Karpas-422 (cell line): Measurements from ENCODE around the gene ZNF532. TPM values are rescaled to one million over a fixed set of nuclear protein-coding genes. Genes with fewer than 3 reads are reported as not detected.
A peak's percentile ranks its signal among the peaks of the same experiment; 100 is the strongest.
"Not testable (repeated sequence)": the region's sequence is repeated elsewhere in the genome, so short reads cannot be mapped to it uniquely, and the experiment has no call there.

Experiments
- DNase-seq: peaks from one replicate; pipeline ENCODE4 v3.0.0-alpha.2; 2015
- H2AFZ ChIP-seq: fragments of 200-600 bp; sonication (generic); 2 replicates; pipeline ENCODE4 v1.6.1; 2014; ENCODE audit warnings: antibody characterized with exemption, low read length, mixed read lengths
- H3K27ac ChIP-seq: fragments of 200-600 bp; sonication (generic); 2 replicates; pipeline ENCODE4 v1.5.1; 2014; ENCODE audit warnings: mild to moderate bottlenecking, low read length, moderate library complexity
- H3K27me3 ChIP-seq: fragments of 200-600 bp; sonication (generic); 2 replicates; pipeline ENCODE4 v1.6.1; 2014; ENCODE audit warnings: low read length, mixed read lengths
- H3K36me3 ChIP-seq: fragments of 200-600 bp; sonication (generic); 2 replicates; pipeline ENCODE4 v1.6.1; 2014; ENCODE audit warnings: low read length, mixed read lengths; ENCODE audit not compliant: insufficient read depth
- H3K4me1 ChIP-seq: fragments of 200-600 bp; sonication (generic); 2 replicates; pipeline ENCODE4 v1.6.1; 2014; ENCODE audit warnings: mild to moderate bottlenecking, low read length, mixed read lengths
- H3K4me2 ChIP-seq: fragments of 200-600 bp; sonication (generic); 2 replicates; pipeline ENCODE4 v1.6.1; 2014; ENCODE audit warnings: low read length, low read depth, mild to moderate bottlenecking; ENCODE audit not compliant: poor library complexity, severe bottlenecking
- H3K4me3 ChIP-seq: fragments of 200-600 bp; sonication (generic); 2 replicates; pipeline ENCODE4 v1.5.1; 2014; ENCODE audit warnings: mild to moderate bottlenecking, antibody characterized with exemption, low read length, mixed read lengths
- H3K79me2 ChIP-seq: fragments of 200-600 bp; sonication (generic); 2 replicates; pipeline ENCODE4 v1.6.1; 2014; ENCODE audit warnings: mild to moderate bottlenecking, low read length, mixed read lengths
- H3K9ac ChIP-seq: fragments of 200-600 bp; sonication (generic); 2 replicates; pipeline ENCODE4 v1.6.0; 2014; ENCODE audit warnings: low read length
- H3K9me2 ChIP-seq: fragments of 200-600 bp; sonication (generic), shearing (Covaris generic); replicated peaks from 2 replicates; pipeline ENCODE4 v1.6.0; 2014; ENCODE audit warnings: mild to moderate bottlenecking, low read length, moderate library complexity; ENCODE audit not compliant: insufficient read depth
- H3K9me3 ChIP-seq: fragments of 300-700, 200-600 bp; sonication (generic); 2 replicates; pipeline ENCODE4 v1.6.1; 2014; ENCODE audit warnings: low read length, mixed read lengths
- H4K20me1 ChIP-seq: fragments of 200-600 bp; sonication (generic); 2 replicates; pipeline ENCODE4 v1.6.1; 2014; ENCODE audit warnings: mild to moderate bottlenecking, antibody characterized with exemption, low read length, low read depth; ENCODE audit not compliant: insufficient read depth
- total RNA-seq: library from RNA; depleted of rRNA; stranded (reverse); fragments of >200 nt; shearing (Covaris generic); gene quantifications from 2 replicates; pipeline ENCODE4 v1.2.3, GENCODE V29; 2014; ENCODE audit warnings: low replicate concordance

The ZNF532 gene
- total RNA-seq, 1 experiment from 2014 or later: 34.9 TPM

GRCh38 chr18:58915995-58916394 is 51.3 kb downstream of the ZNF532 start:
- peaks cover 9% of the 10 kb centered on the region; the same call in 1 of the 2 replicates for H3K4me1 ChIP-seq
- no peaks in the 10 kb centered on the region for H3K9me3 ChIP-seq
- H3K4me2 ChIP-seq: no peak overlapping the region
- no peak overlapping the region for H3K4me3 ChIP-seq
- H3K36me3 ChIP-seq: no peaks in the 10 kb centered on the region; the same call in 1 of the 2 replicates
- no peaks in the 10 kb centered on the region for H3K27me3 ChIP-seq
- H2AFZ ChIP-seq: no peak overlapping the region
- no peak for DNase-seq
- peaks cover 39% of the 10 kb centered on the region for H3K79me2 ChIP-seq
- H3K9me2 ChIP-seq: no peaks in the 10 kb centered on the region
- no peaks in the 10 kb centered on the region for H4K20me1 ChIP-seq
- no peak overlapping the region for H3K27ac ChIP-seq
- H3K9ac ChIP-seq: no peak overlapping the region

- not testable (repeated sequence) for H4K20me1 ChIP-seq, H2AFZ ChIP-seq, H3K9me2 ChIP-seq, H3K4me3 ChIP-seq, H3K4me2 ChIP-seq, H3K9me3 ChIP-seq, H3K27ac ChIP-seq, DNase-seq, H3K27me3 ChIP-seq, H3K9ac ChIP-seq, H3K4me1 ChIP-seq, H3K36me3 ChIP-seq
- H3K79me2 ChIP-seq: peaks cover 38% of the 10 kb centered on the region
Measured at GRCh38 chr18:58919934-58920333, 55.3 kb downstream of the ZNF532 start.

GRCh38 chr18:58922995-58923394 is 58.3 kb downstream of the ZNF532 start:
- Histone ChIP-seq H3K27me3 (no peaks in the 10 kb centered on the region), H3K4me1 (peaks cover 5% of the 10 kb centered on the region), H3K36me3 (peaks cover 8% of the 10 kb centered on the region; the same call in 1 of the 2 replicates), H3K79me2 (peaks cover 51% of the 10 kb centered on the region), H3K9me3 (no peaks in the 10 kb centered on the region), H2AFZ (no peak overlapping the region), H3K27ac (no peak overlapping the region), H3K4me3 (no peak overlapping the region), H3K9ac (no peak overlapping the region), H4K20me1 (no peaks in the 10 kb centered on the region), H3K9me2 (no peaks in the 10 kb centered on the region), H3K4me2 (no peak overlapping the region)
- no peak for DNase-seq

GRCh38 chr18:58924473-58924872 is 59.8 kb downstream of the ZNF532 start:
- peaks cover 63% of the 10 kb centered on the region for H3K79me2 ChIP-seq
- no peaks in the 10 kb centered on the region for H3K27me3 ChIP-seq
- no peak overlapping the region for H3K27ac ChIP-seq
- H3K36me3 ChIP-seq: peaks cover 8% of the 10 kb centered on the region; the same call in 1 of the 2 replicates
- H3K9ac ChIP-seq: no peak overlapping the region
- H2AFZ ChIP-seq: no peak overlapping the region
- H3K4me1 ChIP-seq: peaks cover 19% of the 10 kb centered on the region
- H3K9me3 ChIP-seq: no peaks in the 10 kb centered on the region
- H3K9me2 ChIP-seq: no peaks in the 10 kb centered on the region
- H4K20me1 ChIP-seq: no peaks in the 10 kb centered on the region
- H3K4me3 ChIP-seq: no peak overlapping the region
- no peak overlapping the region for H3K4me2 ChIP-seq
- DNase-seq: no peak

GRCh38 chr18:58927659-58928058 is 63.0 kb downstream of the ZNF532 start:
- Histone ChIP-seq H3K79me2 (peaks cover 79% of the 10 kb centered on the region), H3K27me3 (no peaks in the 10 kb centered on the region), H4K20me1 (no peaks in the 10 kb centered on the region), H3K36me3 (peaks cover 8% of the 10 kb centered on the region; the same call in 1 of the 2 replicates), H3K4me1 (peaks cover 30% of the 10 kb centered on the region), H3K9me3 (no peaks in the 10 kb centered on the region), H3K27ac (no peak overlapping the region), H3K4me2 (no peak overlapping the region), H2AFZ (no peak overlapping the region), H3K9ac (no peak overlapping the region), H3K4me3 (no peak overlapping the region), H3K9me2 (no peaks in the 10 kb centered on the region)
- DNase-seq: no peak

- Histone ChIP-seq H2AFZ (no peak overlapping the region), H3K9ac (no peak overlapping the region), H3K9me3 (no peaks in the 10 kb centered on the region), H3K27ac (peak overlapping the region; percentile 74; the same call in 1 of the 2 replicates), H3K4me1 (peaks cover 30% of the 10 kb centered on the region), H4K20me1 (no peaks in the 10 kb centered on the region), H3K4me3 (no peak overlapping the region), H3K9me2 (no peaks in the 10 kb centered on the region), H3K27me3 (no peaks in the 10 kb centered on the region), H3K36me3 (peaks cover 4% of the 10 kb centered on the region; the same call in 1 of the 2 replicates), H3K4me2 (no peak overlapping the region), H3K79me2 (peaks cover 72% of the 10 kb centered on the region)
- no peak for DNase-seq
Measured at GRCh38 chr18:58928386-58928785, 63.7 kb downstream of the ZNF532 start.

GRCh38 chr18:58929206-58929605 is 64.5 kb downstream of the ZNF532 start:
- Histone ChIP-seq H3K79me2 (peaks cover 69% of the 10 kb centered on the region), H3K9ac (no peak overlapping the region), H3K9me2 (no peaks in the 10 kb centered on the region), H3K27ac (peak overlapping the region; percentile 74), H3K9me3 (no peaks in the 10 kb centered on the region), H3K27me3 (no peaks in the 10 kb centered on the region), H3K4me3 (no peak overlapping the region), H3K36me3 (peaks cover 2% of the 10 kb centered on the region; the same call in 1 of the 2 replicates), H3K4me1 (peaks cover 30% of the 10 kb centered on the region), H4K20me1 (no peaks in the 10 kb centered on the region), H3K4me2 (peak overlapping the region; percentile 39), H2AFZ (no peak overlapping the region)
- DNase-seq: no peak

- no peaks in the 10 kb centered on the region for H3K27me3 ChIP-seq
- H3K9me3 ChIP-seq: no peaks in the 10 kb centered on the region
- no peak for DNase-seq
- H3K4me1 ChIP-seq: peaks cover 34% of the 10 kb centered on the region
- H3K27ac ChIP-seq: no peak overlapping the region
- peaks cover 30% of the 10 kb centered on the region for H3K79me2 ChIP-seq
- H3K4me3 ChIP-seq: no peak overlapping the region
- no peak overlapping the region for H2AFZ ChIP-seq
- no peaks in the 10 kb centered on the region for H4K20me1 ChIP-seq
- H3K9ac ChIP-seq: no peak overlapping the region
- H3K36me3 ChIP-seq: peaks cover 8% of the 10 kb centered on the region
- no peak overlapping the region for H3K4me2 ChIP-seq
- no peaks in the 10 kb centered on the region for H3K9me2 ChIP-seq
Measured at GRCh38 chr18:58934356-58934755, 69.7 kb downstream of the ZNF532 start.
